ENCODE data around the gene MTMR3.
"Not testable (repeated sequence)": the region's sequence is repeated elsewhere in the genome, so short reads cannot be mapped to it uniquely, and the experiment has no call there.

MTMR3 gene

GRCh38 chr22:29883045-29883774 is at the start of gene MTMR3:
TSS of gene MTMR3 (plus strand) at chr22:29883174. CDS start at chr22:29971060, 87,886 bp downstream.
- Histone ChIP-seq H3K27ac (ENCODE audit: low read length) (peak within 1 kb of the TSS; percentile 71; the same call in 1 of the 2 replicates), H4K20me1 (ENCODE audit: insufficient read depth, low read length) (peaks cover 8% of the 10 kb centered on the region; the same call in 1 of the 2 replicates)

GRCh38 chr22:29833392-29833965 is 49.5 kb upstream of the MTMR3 start:
- no peaks in the 10 kb centered on the region for H4K20me1 ChIP-seq (ENCODE audit: insufficient read depth, low read length)
- H3K9me3 ChIP-seq (replicated peaks; ENCODE audit: insufficient read depth, low read length): no peaks in the 10 kb centered on the region
- H3K36me3 ChIP-seq (replicated peaks; ENCODE audit: insufficient read depth, low read length): no peaks in the 10 kb centered on the region
- H3K4me2 ChIP-seq (ENCODE audit: low read depth, low read length): no peak overlapping the region
- no peak for DNase-seq
- 0 out of 2 replicates have a peak, but pooled peaks cover 7% of the 10 kb centered on the region for H3K4me1 ChIP-seq (ENCODE audit: low read length)
- TF ChIP-seq EZH2phosphoT487 (IDR thresholded peaks at IDR 0.05; ENCODE audit: low read length): no peak
- TF ChIP-seq CTCF (IDR thresholded peaks at IDR 0.05; ENCODE audit: low read length): no peak
- no peak for TF ChIP-seq EZH2 (optimal IDR thresholded peaks at IDR 0.05; ENCODE audit: low read depth, low read length)
- H3K9ac ChIP-seq (ENCODE audit: low read length): no peak overlapping the region
- no peak overlapping the region for H3K27ac ChIP-seq (ENCODE audit: low read length)
- H3K79me2 ChIP-seq (ENCODE audit: low read length): peaks cover 34% of the 10 kb centered on the region
- no peaks in the 10 kb centered on the region for H3F3A ChIP-seq (ENCODE audit: insufficient read depth, low read length)
- no peak overlapping the region for H2AFZ ChIP-seq (ENCODE audit: low read length)
- no peaks in the 10 kb centered on the region for H3K9me2 ChIP-seq (replicated peaks; ENCODE audit: insufficient read depth, low read length)
- no peaks in the 10 kb centered on the region for H3K27me3 ChIP-seq (replicated peaks; ENCODE audit: insufficient read depth, low read length)
- no peak overlapping the region for H3K4me3 ChIP-seq (ENCODE audit: low read length)

More at GRCh38 chr22:29883045-29883774, at the start of gene MTMR3:
- no peaks in the 10 kb centered on the region; the same call in 1 of the 2 replicates for H3K4me1 ChIP-seq (ENCODE audit: low read length)
- peak within 1 kb of the TSS; percentile 83 for H3K4me2 ChIP-seq (ENCODE audit: low read depth, low read length)
- peaks cover 51% of the 10 kb centered on the region for H3K79me2 ChIP-seq (ENCODE audit: low read length)
- no peaks in the 10 kb centered on the region for H3K36me3 ChIP-seq (replicated peaks; ENCODE audit: insufficient read depth, low read length)
- H3F3A ChIP-seq (ENCODE audit: insufficient read depth, low read length): no peaks in the 10 kb centered on the region
- peak within 1 kb of the TSS; percentile 93 for H2AFZ ChIP-seq (ENCODE audit: low read length)
- H3K27me3 ChIP-seq (replicated peaks; ENCODE audit: insufficient read depth, low read length): no peaks in the 10 kb centered on the region
- H3K4me3 ChIP-seq (ENCODE audit: low read length): peak within 1 kb of the TSS; percentile 95
- H3K9me2 ChIP-seq (replicated peaks; ENCODE audit: insufficient read depth, low read length): no peaks in the 10 kb centered on the region
- no peaks in the 10 kb centered on the region for H3K9me3 ChIP-seq (replicated peaks; ENCODE audit: insufficient read depth, low read length)
- TF ChIP-seq CTCF (IDR thresholded peaks at IDR 0.05; ENCODE audit: low read length) (peak; percentile 21; the same call in 1 of the 2 replicates), EZH2 (optimal IDR thresholded peaks at IDR 0.05; ENCODE audit: low read depth, low read length) (no peak), EZH2phosphoT487 (IDR thresholded peaks at IDR 0.05; ENCODE audit: low read length) (no peak)
- peak within 1 kb of the TSS; percentile 87 for H3K9ac ChIP-seq (ENCODE audit: low read length)
- DNase-seq: peak; percentile 90

- no peak overlapping the region for H3K4me3 ChIP-seq (ENCODE audit: low read length)
- H4K20me1 ChIP-seq (ENCODE audit: insufficient read depth, low read length): no peaks in the 10 kb centered on the region
- H3K27ac ChIP-seq (ENCODE audit: low read length): no peak overlapping the region
- no peak for DNase-seq
- H3K4me2 ChIP-seq (ENCODE audit: low read depth, low read length): no peak overlapping the region
- H3K9me3 ChIP-seq (replicated peaks; ENCODE audit: insufficient read depth, low read length): no peaks in the 10 kb centered on the region
- no peak overlapping the region for H3K9ac ChIP-seq (ENCODE audit: low read length)
- H3K9me2 ChIP-seq (replicated peaks; ENCODE audit: insufficient read depth, low read length): no peaks in the 10 kb centered on the region
- no peaks in the 10 kb centered on the region for H3K27me3 ChIP-seq (replicated peaks; ENCODE audit: insufficient read depth, low read length)
- TF ChIP-seq EZH2phosphoT487 (IDR thresholded peaks at IDR 0.05; ENCODE audit: low read length) (no peak), EZH2 (optimal IDR thresholded peaks at IDR 0.05; ENCODE audit: low read depth, low read length) (no peak), CTCF (IDR thresholded peaks at IDR 0.05; ENCODE audit: low read length) (no peak)
- H2AFZ ChIP-seq (ENCODE audit: low read length): no peak overlapping the region
- peaks cover 34% of the 10 kb centered on the region for H3K79me2 ChIP-seq (ENCODE audit: low read length)
- no peaks in the 10 kb centered on the region for H3K36me3 ChIP-seq (replicated peaks; ENCODE audit: insufficient read depth, low read length)
- no peaks in the 10 kb centered on the region for H3F3A ChIP-seq (ENCODE audit: insufficient read depth, low read length)
- H3K4me1 ChIP-seq (ENCODE audit: low read length): 0 out of 2 replicates have a peak, but pooled peaks cover 7% of the 10 kb centered on the region
These were observed 48.9 kb upstream of the MTMR3 start for GRCh38 chr22:29834046-29834445.

- H3K9me3 ChIP-seq (replicated peaks; ENCODE audit: insufficient read depth, low read length); H3K9me2 ChIP-seq (replicated peaks; ENCODE audit: insufficient read depth, low read length); H3K9ac ChIP-seq (ENCODE audit: low read length); H2AFZ ChIP-seq (ENCODE audit: low read length); H3K36me3 ChIP-seq (replicated peaks; ENCODE audit: insufficient read depth, low read length); H3K27ac ChIP-seq (ENCODE audit: low read length); H3F3A ChIP-seq (ENCODE audit: insufficient read depth, low read length); H3K27me3 ChIP-seq (replicated peaks; ENCODE audit: insufficient read depth, low read length); H3K4me1 ChIP-seq (ENCODE audit: low read length); DNase-seq; H4K20me1 ChIP-seq (ENCODE audit: insufficient read depth, low read length): not testable (repeated sequence)
- Histone ChIP-seq H3K4me3 (ENCODE audit: low read length) (peak overlapping the region; percentile 96), H3K79me2 (ENCODE audit: low read length) (peaks cover 34% of the 10 kb centered on the region), H3K4me2 (ENCODE audit: low read depth, low read length) (peak overlapping the region; percentile 85; the same call in 1 of the 2 replicates)
These were observed 46.1 kb upstream of the MTMR3 start for GRCh38 chr22:29836791-29837370.

Measured in MM.1S (cell line).